Ecto neural progenitor cell (in vitro differentiated cells): ENCODE measurements around the gene ANO5.

Source experiments
- DNase-seq: peaks from one replicate; pipeline ENCODE4 v3.0.0-alpha.2; 2018; ENCODE audit warnings: low spot score

ANO5 gene

GRCh38 chr11:22192642-22193347 lies at the start of gene ANO5:
TSS of gene ANO5 (plus strand) at chr11:22193085. CDS start at chr11:22193493, 408 bp downstream.
- DNase-seq: peak; percentile 86

GRCh38 chr11:22151649-22152197 lies 41.2 kb upstream of the ANO5 start:
- DNase-seq: no peak

GRCh38 chr11:22157531-22157930 lies 35.4 kb upstream of the ANO5 start:
- no peak for DNase-seq

GRCh38 chr11:22161489-22161888 lies 31.4 kb upstream of the ANO5 start:
- no peak for DNase-seq

- DNase-seq: no peak
Observed at GRCh38 chr11:22162756-22163155, 30.1 kb upstream of the ANO5 start.

- no peak for DNase-seq
Observed at GRCh38 chr11:22163394-22163797, 29.5 kb upstream of the ANO5 start.

- no peak for DNase-seq
Observed at GRCh38 chr11:22165087-22165486, 27.8 kb upstream of the ANO5 start.

- no peak for DNase-seq
Observed at GRCh38 chr11:22165759-22166513, 26.9 kb upstream of the ANO5 start.

GRCh38 chr11:22169833-22170232 lies 23.1 kb upstream of the ANO5 start:
- DNase-seq: no peak

- DNase-seq: no peak
Observed at GRCh38 chr11:22173532-22173931, 19.4 kb upstream of the ANO5 start.

GRCh38 chr11:22177186-22177585 lies 15.7 kb upstream of the ANO5 start:
- no peak for DNase-seq

- no peak for DNase-seq
Observed at GRCh38 chr11:22179626-22180025, 13.3 kb upstream of the ANO5 start.

GRCh38 chr11:22180131-22180530 lies 12.8 kb upstream of the ANO5 start:
- no peak for DNase-seq

GRCh38 chr11:22189660-22190059 lies 3.2 kb upstream of the ANO5 start:
- DNase-seq: no peak

GRCh38 chr11:22190827-22191463 lies 1.9 kb upstream of the ANO5 start:
- DNase-seq: no peak

- no peak for DNase-seq
Observed at GRCh38 chr11:22192289-22192641, 620 bp upstream of the ANO5 start.

- peak; percentile 69 for DNase-seq
Observed at GRCh38 chr11:22193348-22194051, 615 bp downstream of the ANO5 start.

- no peak for DNase-seq
Observed at GRCh38 chr11:22194306-22194705, 1.4 kb downstream of the ANO5 start.

GRCh38 chr11:22194907-22195306 lies 2.0 kb downstream of the ANO5 start:
- no peak for DNase-seq

- no peak for DNase-seq
Observed at GRCh38 chr11:22197139-22198005, 4.5 kb downstream of the ANO5 start.

GRCh38 chr11:22199243-22199642 lies 6.4 kb downstream of the ANO5 start:
- no peak for DNase-seq
